Activated CD8-positive, alpha-beta memory T cell treated with anti-CD3 and anti-CD28 coated beads, Interleukin-2, amount 10 ng/mL, durations not matched to agents 7 days and 5 days (primary cell): ENCODE data around the gene ADCY1. TPM values are rescaled to one million over a fixed set of nuclear protein-coding genes. Genes with fewer than 3 reads are reported as not detected.

Source experiments
- ATAC-seq: fragments of 150-1000 bp; cut with Tn5 transposase; one replicate; pipeline ENCODE4 v1.10.0; 2021; ENCODE audit warnings: moderate library complexity
- CTCF ChIA-PET: fragments of 350-600 bp; sonication (Branson Sonifier 250); formaldehyde crosslinking; loops from one replicate; lab custom pipeline; 2021; ENCODE audit warnings: antibody characterized with exemption; lab: Charles Lee
- DNase-seq: peaks from one replicate; pipeline ENCODE4 v3.0.0-alpha.2; 2020
- H3K27ac Mint-ChIP-seq: one replicate; pipeline ENCODE4 v1.8.0; 2021; ENCODE audit warnings: mild to moderate bottlenecking, mixed read lengths
- H3K27me3 Mint-ChIP-seq: one replicate; pipeline ENCODE4 v1.8.0; 2021; ENCODE audit warnings: mixed read lengths
- H3K36me3 Mint-ChIP-seq: one replicate; pipeline ENCODE4 v1.8.0; 2021; ENCODE audit warnings: mild to moderate bottlenecking, mixed read lengths
- H3K4me1 Mint-ChIP-seq: one replicate; pipeline ENCODE4 v1.8.0; 2021; ENCODE audit warnings: mixed read lengths
- H3K4me3 Mint-ChIP-seq: one replicate; pipeline ENCODE4 v1.8.0; 2021; ENCODE audit warnings: mild to moderate bottlenecking, moderate library complexity, mixed read lengths
- H3K9me3 Mint-ChIP-seq: one replicate; pipeline ENCODE4 v1.8.0; 2022; ENCODE audit warnings: low read depth, mixed read lengths
- total RNA-seq, 2 experiments: library from RNA; stranded (reverse); gene quantifications; one replicate each; pipeline ENCODE4 v1.2.3, GENCODE V29; 2021

ADCY1 gene
- total RNA-seq, 2 experiments from 2014 or later, result 1.3 to 6.7 TPM

DNA sequence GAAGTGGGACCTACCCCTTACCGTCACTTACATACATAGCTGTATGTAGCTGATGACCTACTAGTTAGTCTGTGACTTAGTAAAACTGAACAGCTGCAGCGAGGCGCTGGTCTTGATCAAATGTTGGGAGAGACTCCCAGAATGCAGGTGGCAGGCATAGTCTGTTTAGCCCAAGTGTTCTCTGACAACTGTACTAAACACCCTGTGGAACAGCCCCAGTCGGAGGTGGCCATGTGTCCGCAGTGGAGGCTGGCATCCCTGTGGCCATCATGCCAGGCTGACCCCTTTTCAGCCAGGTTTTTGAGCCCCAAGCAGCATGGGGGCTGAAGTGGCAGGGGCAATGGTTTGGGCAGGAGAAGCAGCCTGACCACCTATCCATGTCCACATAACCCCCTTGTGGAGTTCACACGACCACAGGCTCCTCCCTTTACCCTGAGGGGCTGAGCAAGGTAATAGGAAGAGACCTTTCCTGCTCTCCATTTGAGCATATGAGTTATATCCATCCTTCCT is 7.2 kb downstream of the ADCY1 start:
- no peaks in the 10 kb centered on the region for H3K4me1 Mint-ChIP-seq
- H3K27ac Mint-ChIP-seq, result no peak overlapping the region
- CTCF ChIA-PET, result no interaction called here
- no peak for DNase-seq
- no peaks in the 10 kb centered on the region for H3K36me3 Mint-ChIP-seq
- no peak for ATAC-seq
- H3K4me3 Mint-ChIP-seq, result no peak overlapping the region
- no peaks in the 10 kb centered on the region for H3K9me3 Mint-ChIP-seq
- H3K27me3 Mint-ChIP-seq, result peaks cover 4% of the 10 kb centered on the region

DNA sequence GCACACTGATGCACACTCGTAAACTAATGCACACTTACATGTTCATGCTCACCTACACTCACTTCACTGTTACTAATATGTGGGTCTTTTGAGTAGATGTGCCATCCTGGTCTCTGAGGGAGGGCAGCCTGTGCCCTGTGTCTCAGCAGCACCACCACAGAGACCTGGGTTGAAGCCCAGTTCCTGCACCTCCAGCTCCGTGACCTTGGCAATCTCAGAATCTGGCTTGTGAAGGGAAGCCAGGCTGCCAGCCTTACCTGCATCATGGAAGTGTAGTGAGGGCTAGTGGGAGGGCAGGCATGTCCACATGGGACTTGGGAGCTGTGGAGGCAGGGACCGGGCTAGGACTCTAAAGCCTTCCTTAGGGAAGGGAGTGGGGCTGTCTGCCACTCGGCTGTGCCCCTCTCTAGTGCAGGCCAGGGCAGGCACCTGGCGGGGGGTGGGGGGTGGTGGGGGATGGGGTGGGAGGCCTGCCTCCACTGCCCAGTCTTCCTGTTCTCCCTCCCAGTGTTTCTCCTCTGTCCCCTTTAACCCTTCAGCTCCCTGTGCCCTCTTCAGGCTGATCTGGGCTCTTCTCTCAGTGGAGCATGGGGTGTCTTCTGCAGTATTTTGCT is 8.1 kb downstream of the ADCY1 start:
- Mint-ChIP-seq H3K4me1 (no peaks in the 10 kb centered on the region), H3K27ac (no peak overlapping the region), H3K4me3 (no peak overlapping the region), H3K27me3 (no peaks in the 10 kb centered on the region), H3K36me3 (no peaks in the 10 kb centered on the region), H3K9me3 (no peaks in the 10 kb centered on the region)
- DNase-seq, result no peak
- CTCF ChIA-PET, result no interaction called here
- ATAC-seq, result no peak

DNA sequence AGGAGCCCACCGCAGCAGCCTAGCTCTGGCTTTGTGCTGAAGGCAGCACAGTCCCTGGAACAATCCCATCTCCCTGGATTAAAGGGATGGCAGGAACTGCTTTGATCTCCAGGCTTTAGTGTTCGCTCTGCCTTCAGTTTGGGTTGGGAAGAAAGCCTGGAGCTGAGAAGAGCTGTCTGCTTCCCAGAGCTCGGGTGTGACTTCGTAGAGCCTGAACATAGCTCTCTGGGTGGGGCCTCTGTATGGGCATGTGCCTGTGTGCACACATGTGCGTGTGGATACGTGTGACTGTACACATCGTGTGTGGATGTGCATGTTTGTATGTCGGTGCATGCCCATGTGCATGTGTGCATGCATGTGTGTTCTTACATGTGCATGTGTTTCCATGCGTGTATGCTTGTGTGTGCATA is 8.7 kb downstream of the ADCY1 start:
- DNase-seq (no peak), ATAC-seq (no peak)
- H3K4me1 Mint-ChIP-seq, result no peaks in the 10 kb centered on the region
- no peak overlapping the region for H3K4me3 Mint-ChIP-seq
- CTCF ChIA-PET, result no interaction called here
- no peak overlapping the region for H3K27ac Mint-ChIP-seq
- H3K27me3 Mint-ChIP-seq, result no peaks in the 10 kb centered on the region
- H3K36me3 Mint-ChIP-seq, result no peaks in the 10 kb centered on the region
- no peaks in the 10 kb centered on the region for H3K9me3 Mint-ChIP-seq

DNA sequence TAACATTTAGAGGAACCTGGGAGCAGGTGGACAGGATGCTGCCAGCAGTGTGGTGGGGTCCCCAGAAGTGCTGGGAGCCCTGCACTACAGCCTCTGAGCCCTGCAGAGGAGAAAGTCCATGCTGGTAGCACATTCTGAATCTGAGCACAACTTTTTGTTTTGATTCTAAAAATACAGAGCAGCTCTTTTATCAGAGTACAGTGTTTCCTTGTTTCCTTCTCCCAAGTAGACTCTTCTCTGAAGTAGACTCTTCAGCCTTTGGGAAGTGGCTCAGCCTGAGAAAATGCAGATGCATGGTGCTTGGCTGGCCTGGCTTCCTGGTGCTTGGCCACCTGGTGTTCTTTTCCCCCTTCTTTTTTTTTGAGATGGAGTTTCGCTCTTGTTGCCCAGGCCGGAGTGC is 9.1 kb downstream of the ADCY1 start:
- Mint-ChIP-seq H3K36me3 (no peaks in the 10 kb centered on the region), H3K4me1 (no peaks in the 10 kb centered on the region), H3K9me3 (no peaks in the 10 kb centered on the region), H3K4me3 (no peak overlapping the region), H3K27me3 (no peaks in the 10 kb centered on the region), H3K27ac (no peak overlapping the region)
- CTCF ChIA-PET, result no interaction called here
- DNase-seq (no peak), ATAC-seq (no peak)

DNA sequence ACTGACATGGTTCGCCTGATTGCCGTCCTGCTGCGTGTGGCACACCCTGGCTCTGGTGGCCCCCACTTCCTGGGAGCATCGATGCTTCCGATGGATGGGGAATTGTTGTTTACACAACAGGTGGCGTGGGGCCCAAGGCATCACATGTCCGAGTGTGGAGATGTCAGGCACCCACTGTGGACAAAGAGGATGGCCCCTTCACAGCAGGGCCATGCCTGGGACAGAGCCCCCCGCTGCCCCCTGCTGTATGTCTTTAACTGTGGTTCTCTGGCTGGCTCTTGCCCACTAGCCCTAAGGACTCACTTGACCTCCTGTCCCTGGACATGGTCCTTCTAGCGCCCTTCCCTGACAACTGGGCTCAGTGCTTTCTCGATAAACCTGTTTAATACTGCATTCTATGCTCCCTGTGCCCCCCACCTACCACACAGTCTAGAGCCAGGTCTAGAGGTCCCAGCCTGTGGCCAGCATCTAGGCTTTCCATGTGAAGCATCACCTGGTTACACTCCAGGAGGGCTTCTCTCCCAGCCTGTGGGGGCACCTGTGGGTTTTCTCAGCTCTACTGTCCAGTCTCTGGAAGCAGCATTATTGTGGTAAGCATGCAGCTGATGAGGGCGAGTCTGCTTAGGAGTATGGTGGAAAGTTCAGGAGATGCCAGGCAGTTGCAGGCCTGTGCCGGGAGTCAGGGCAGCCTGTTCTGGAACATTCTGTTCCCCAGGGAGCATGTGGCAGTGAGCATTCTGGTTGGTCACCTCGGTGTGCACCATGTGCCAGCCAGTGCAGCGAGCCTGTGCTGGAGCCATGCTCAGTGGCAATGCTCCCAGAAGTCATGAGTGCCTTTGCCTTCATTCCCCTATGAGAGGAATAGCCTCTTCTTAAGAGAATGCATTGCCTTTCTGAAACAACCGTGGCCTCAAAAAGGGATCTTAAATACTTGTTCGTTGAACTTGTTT is 10.4 kb downstream of the ADCY1 start:
- CTCF ChIA-PET, result no interaction called here

DNA sequence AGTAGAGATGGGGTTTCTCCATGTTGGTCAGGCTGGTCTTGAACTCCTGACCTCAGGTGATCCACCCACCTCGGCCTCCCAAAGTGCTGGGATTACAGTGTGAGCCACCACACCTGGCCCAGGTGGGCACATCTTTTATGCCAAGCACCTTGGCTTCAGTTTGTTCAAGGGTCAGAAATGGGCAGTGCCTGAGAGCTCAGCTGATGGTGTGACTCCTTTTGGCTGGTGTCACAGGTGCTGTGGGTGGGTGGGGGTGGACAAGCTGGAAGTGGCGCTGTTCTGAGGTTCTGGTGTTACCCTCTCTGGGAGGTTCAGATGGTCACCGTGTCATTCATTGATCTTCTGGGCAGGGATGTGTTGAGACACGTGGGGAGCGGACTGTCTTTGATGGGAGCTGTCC is 11.5 kb downstream of the ADCY1 start:
- H3K36me3 Mint-ChIP-seq, result no peaks in the 10 kb centered on the region
- ATAC-seq (no peak), DNase-seq (no peak)
- no peaks in the 10 kb centered on the region for H3K27me3 Mint-ChIP-seq
- CTCF ChIA-PET, result no interaction called here
- no peaks in the 10 kb centered on the region for H3K9me3 Mint-ChIP-seq
- no peak overlapping the region for H3K27ac Mint-ChIP-seq
- H3K4me3 Mint-ChIP-seq, result no peak overlapping the region
- no peaks in the 10 kb centered on the region for H3K4me1 Mint-ChIP-seq

More for the DNA sequence above, 10.4 kb downstream of the ADCY1 start:
- Mint-ChIP-seq H3K27ac (no peak overlapping the region), H3K27me3 (no peaks in the 10 kb centered on the region), H3K9me3 (no peaks in the 10 kb centered on the region), H3K4me1 (no peaks in the 10 kb centered on the region), H3K36me3 (no peaks in the 10 kb centered on the region), H3K4me3 (no peak overlapping the region)
- DNase-seq (no peak), ATAC-seq (no peak)

DNA sequence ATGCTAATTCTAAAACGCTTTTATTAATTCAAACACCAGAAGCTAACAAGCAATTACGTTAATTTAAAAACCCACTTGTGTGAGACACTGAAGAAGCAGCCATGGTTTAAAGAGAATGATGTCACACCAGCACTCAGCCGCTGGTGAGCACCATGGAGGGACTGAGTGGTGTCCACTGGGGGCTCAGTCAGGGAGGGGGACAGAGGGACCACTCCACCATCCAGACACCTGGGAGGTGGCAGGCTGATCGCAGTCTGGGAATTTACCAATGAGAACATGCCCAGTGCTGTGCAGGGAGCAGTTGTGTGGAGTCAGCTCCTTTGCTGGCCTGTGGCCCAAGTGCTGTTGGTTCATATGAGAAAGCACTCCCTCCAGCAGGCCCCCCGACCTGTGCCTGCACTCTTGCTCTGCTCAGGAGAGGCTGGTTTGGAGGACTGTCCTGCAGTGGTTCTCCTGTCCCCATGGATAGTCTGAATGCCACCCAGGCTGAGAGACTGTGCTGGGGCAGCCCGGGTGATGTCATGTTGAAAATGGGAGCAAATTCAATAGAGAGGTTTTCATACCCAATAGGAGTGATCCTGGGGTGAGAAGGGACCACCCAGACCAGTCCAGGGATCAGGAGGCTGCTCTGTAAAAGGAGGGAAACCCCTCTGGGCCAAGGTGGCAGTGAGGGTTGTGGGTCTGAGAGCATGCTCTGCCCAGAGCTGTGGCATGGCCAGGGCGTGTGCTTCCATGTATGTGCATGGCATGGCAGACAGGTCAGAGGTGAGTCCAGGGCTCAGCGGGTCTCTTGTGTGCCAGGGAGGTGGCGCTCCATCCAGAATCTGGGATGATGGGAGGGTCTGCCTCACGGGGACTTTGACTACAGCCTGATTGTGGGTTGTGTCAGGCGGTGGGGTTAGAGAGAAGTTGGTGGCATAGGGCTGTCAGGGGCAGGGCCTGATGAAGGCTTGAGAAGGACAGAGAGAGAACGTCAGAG is 12.7 kb downstream of the ADCY1 start:
- Mint-ChIP-seq H3K27me3 (no peaks in the 10 kb centered on the region), H3K9me3 (no peaks in the 10 kb centered on the region), H3K4me1 (no peaks in the 10 kb centered on the region), H3K4me3 (no peak overlapping the region), H3K36me3 (no peaks in the 10 kb centered on the region), H3K27ac (no peak overlapping the region)
- DNase-seq, result no peak
- ATAC-seq, result no peak
- CTCF ChIA-PET, result interaction anchor here (0.6 kb wide), 1 partner anchor 54 kb away, joined by 3 read pairs; no protein-coding TSS in a partner anchor

DNA sequence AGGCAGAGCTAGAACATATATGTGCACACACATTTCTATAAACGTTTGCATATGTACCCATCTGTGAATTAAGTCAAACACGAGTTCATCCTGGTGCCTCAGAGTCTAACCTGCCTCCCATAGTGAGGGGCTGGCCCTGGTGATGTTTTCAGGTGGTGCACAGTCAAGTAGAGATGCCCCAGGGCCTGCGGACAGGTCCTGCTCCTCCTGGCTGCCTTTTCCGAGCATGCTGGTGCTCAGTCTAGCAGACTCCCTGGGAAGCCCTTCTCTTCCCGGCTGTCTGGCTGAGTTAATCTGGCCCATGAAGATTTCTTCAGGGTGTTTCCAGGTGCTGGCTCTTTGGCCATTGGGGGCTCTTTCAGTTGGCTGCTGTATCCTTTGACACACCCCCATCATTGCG is 14.3 kb downstream of the ADCY1 start:
- Mint-ChIP-seq H3K27ac (no peak overlapping the region), H3K27me3 (no peaks in the 10 kb centered on the region), H3K9me3 (no peaks in the 10 kb centered on the region), H3K36me3 (no peaks in the 10 kb centered on the region), H3K4me3 (no peak overlapping the region), H3K4me1 (no peaks in the 10 kb centered on the region)
- DNase-seq (no peak), ATAC-seq (no peak)
- CTCF ChIA-PET, result no interaction called here

DNA sequence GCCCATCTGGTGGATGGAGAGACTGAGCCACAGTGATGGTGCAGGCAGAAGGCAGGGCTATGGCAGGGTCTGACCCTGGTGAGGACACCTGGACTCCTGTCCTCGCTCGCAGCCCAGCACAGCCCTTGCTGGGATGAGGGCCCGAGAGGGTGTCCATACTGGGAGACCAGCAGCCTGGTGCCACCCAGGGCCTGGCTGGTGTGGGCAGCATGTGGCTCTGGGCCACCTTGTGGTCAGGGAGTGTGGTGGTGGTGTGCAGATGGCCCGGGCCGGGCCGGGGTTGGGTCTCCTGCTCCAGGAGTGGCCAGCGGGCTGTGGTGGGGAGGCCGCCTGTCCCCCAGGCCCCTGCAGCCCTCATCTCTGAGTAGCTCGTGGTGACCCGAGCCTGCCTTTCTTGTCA is 14.9 kb downstream of the ADCY1 start:
- H3K27ac Mint-ChIP-seq, result no peak overlapping the region
- no peaks in the 10 kb centered on the region for H3K27me3 Mint-ChIP-seq
- no peaks in the 10 kb centered on the region for H3K9me3 Mint-ChIP-seq
- ATAC-seq, result no peak
- CTCF ChIA-PET, result no interaction called here
- H3K36me3 Mint-ChIP-seq, result no peaks in the 10 kb centered on the region
- no peak for DNase-seq
- H3K4me1 Mint-ChIP-seq, result no peaks in the 10 kb centered on the region
- no peak overlapping the region for H3K4me3 Mint-ChIP-seq

DNA sequence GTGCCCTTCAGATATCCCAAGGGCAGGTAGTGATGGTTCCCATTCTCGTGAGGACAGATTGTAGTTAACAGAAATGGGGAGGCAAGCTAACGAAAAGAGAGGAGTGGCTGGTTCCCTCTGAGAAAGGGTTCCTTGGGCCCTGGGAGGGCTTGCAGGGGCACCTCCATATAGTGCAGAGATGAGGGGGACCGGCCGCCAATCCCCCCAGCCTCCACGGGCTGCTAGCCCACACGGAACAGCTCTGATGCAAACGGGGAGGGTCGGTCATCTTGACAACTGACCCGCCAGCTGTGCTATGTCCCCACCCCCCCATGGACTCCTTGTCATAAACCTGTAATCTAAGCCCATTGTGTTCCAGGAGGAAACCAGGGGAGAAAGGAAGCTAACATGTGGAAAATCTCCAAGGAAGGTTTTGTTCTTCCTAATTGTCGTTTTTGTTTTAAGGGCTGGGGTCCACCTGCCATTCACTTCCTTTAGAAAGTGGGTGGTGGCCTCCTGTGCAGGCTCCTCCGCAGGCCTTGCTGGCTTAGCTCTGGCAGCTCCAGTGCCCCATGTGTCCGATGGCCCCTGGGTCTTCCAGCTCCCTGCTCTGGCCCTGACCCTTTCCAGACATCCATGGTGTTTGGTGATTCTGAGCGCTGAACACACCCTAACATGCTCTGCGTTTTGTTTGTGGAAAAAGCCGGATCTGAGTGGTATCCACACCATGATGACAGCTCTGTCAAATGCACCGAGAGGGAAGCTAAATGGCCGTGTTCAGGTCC is 15.9 kb downstream of the ADCY1 start:
- Mint-ChIP-seq H3K27me3 (no peaks in the 10 kb centered on the region), H3K4me3 (no peak overlapping the region), H3K9me3 (no peaks in the 10 kb centered on the region), H3K4me1 (no peaks in the 10 kb centered on the region), H3K36me3 (no peaks in the 10 kb centered on the region), H3K27ac (no peak overlapping the region)
- ATAC-seq (no peak), DNase-seq (no peak)
- CTCF ChIA-PET, result no interaction called here

DNA sequence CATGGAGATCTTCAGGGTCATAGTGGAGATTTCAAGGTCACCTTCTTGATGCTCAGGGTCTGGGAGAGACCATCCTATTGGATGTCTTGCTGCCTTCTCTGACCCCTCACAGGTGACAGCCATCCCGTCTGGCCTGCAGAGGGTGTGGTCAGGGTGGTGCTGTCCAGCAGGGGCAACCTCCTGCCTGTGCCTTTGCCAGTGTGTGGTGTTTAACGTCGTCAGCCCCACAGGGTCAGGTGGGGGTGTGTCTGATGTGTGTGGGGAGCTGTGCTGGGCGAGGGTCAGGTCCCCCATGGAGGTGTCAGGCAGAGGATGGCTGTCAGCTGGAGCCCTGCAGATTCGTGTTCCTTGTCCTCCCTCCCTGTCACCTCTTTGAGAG is 16.5 kb downstream of the ADCY1 start:
- H3K27me3 Mint-ChIP-seq, result no peaks in the 10 kb centered on the region
- no peaks in the 10 kb centered on the region for H3K9me3 Mint-ChIP-seq
- DNase-seq (no peak), ATAC-seq (no peak)
- H3K4me3 Mint-ChIP-seq, result no peak overlapping the region
- H3K27ac Mint-ChIP-seq, result no peak overlapping the region
- CTCF ChIA-PET, result no interaction called here
- no peaks in the 10 kb centered on the region for H3K36me3 Mint-ChIP-seq
- no peaks in the 10 kb centered on the region for H3K4me1 Mint-ChIP-seq

DNA sequence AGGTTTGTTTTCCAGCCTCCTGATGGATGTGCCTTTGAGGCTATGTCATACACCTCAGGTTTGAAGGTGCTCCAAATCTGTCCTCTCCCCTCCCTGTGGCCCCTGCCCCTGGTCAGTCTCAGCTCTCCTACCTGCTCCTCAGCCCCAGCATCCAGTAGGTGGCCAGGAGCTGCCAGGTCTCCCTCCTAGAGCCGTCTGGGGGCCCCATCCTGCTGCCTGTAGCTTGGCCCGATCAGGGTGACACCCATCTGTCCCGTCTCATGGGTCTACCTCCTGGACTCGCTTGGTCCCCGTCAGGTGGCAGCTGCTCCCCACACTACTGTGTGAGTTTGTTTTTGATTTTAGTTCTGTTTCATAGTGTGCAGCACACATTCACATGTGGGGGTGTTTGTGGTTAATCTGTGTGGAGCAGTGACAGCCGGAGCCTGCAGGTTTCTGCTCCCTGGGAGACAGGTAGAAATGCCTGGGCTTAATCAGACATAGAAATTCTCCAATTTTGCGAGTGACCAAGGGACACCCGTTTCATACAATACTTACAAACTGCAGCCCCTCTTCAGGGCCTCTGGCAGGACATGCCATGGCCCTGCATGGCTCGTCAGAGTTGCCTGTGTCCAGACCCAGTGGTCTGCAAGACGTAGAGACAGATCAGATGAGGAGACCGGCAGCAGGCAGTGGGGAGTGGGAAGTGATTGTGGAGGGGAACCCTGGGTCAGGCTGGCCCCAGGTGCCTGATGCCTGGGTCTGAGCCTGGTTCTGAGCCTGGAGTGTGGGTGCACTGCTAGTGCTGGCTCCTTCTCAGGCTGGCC is 17.1 kb downstream of the ADCY1 start:
- DNase-seq (peak; percentile 14), ATAC-seq (no peak)
- Mint-ChIP-seq H3K27me3 (no peaks in the 10 kb centered on the region), H3K9me3 (no peaks in the 10 kb centered on the region), H3K36me3 (no peaks in the 10 kb centered on the region), H3K4me1 (no peaks in the 10 kb centered on the region), H3K27ac (no peak overlapping the region), H3K4me3 (no peak overlapping the region)
- CTCF ChIA-PET, result no interaction called here
